ENCODE data around the gene STIP1. TPM values are rescaled to one million over a fixed set of nuclear protein-coding genes. Genes with fewer than 3 reads are reported as not detected.
"Not testable (repeated sequence)": the region's sequence is repeated elsewhere in the genome, so short reads cannot be mapped to it uniquely, and the experiment has no call there.

The STIP1 gene
- total RNA-seq, 1 donor from 2014 or later, result 47.2 TPM

GRCh38 chr11:64157631-64158394 lies 28.2 kb upstream of the STIP1 start:
- no peak for DNase-seq (ENCODE audit: low spot score)

DNA sequence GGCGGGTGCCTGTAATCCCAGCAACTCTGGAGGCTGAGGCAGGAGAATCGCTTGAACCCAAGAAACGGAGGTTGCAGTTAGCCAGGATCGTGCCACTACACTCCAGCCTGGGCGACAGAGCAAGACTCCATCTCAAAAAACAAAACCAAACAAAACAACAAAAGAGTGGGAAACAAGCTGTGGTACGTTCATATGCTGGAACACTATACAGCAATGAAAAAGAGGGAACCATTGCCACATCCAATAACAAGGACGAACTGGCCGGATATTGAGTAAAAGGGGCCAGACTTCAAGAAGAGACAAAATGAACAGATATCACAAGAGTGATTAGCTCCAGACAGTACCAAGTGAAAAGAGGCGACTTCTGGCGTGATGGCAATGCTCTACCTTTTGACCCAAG lies 24.9 kb upstream of the STIP1 start:
- DNase-seq (ENCODE audit: low spot score), result no peak

DNA sequence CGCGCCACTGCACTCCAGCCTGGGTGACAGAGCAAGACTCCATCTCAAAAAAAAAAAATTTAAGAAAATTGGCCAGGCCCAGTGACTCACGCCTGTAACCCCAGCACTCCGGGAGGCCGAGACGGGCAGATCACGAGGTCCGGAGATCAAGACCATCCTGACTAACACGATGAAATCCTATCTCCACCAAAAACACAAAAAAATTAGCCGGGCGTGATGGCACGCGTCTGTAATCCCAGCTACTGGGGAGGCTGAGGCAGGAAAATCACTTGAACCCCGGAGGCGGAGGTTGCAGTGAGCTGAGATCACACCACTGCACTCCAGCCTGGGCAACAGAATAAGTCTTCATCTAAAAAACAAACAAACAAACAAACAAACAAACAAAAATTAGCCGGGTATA lies 23.2 kb upstream of the STIP1 start:
- not testable (repeated sequence) for DNase-seq (ENCODE audit: low spot score)

GRCh38 chr11:64163951-64164350 lies 22.0 kb upstream of the STIP1 start:
- DNase-seq (ENCODE audit: low spot score), result no peak

GRCh38 chr11:64164392-64165312 lies 21.3 kb upstream of the STIP1 start:
- DNase-seq (ENCODE audit: low spot score), result no peak

- no peak for DNase-seq (ENCODE audit: low spot score)
Observed at GRCh38 chr11:64165481-64165841, 20.5 kb upstream of the STIP1 start.

- peak; percentile 65 for DNase-seq (ENCODE audit: low spot score)
Observed at GRCh38 chr11:64165842-64166635, 19.9 kb upstream of the STIP1 start, which contains the start of gene MACROD1. TSS of gene MACROD1 (minus strand) at chr11:64166113. CDS start at chr11:64165994, 119 bp downstream.

- DNase-seq (ENCODE audit: low spot score), result no peak
Observed at GRCh38 chr11:64170419-64170818, 15.6 kb upstream of the STIP1 start.

GRCh38 chr11:64173616-64174355 lies 12.2 kb upstream of the STIP1 start:
- DNase-seq (ENCODE audit: low spot score), result no peak

- DNase-seq (ENCODE audit: low spot score), result no peak
Observed at GRCh38 chr11:64176751-64177150, 9.2 kb upstream of the STIP1 start.

DNA sequence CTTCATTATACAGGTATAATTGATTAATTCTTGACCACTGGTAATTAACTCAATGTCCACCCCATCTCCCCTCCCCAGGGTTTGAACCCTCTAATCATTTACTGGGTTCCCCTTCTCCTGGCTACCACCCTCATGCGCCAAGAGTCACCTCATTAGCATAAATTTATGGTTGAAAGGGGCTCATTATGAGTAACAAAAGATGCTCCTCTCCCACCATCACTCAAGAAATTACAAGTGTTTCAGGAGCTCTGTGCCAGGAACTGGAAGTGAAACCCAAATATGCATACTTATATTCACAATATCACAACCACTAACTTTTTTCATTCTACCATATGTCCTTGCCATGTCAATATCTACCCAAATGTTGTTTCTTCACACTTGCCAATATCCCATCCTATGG lies 7.8 kb upstream of the STIP1 start:
- DNase-seq (ENCODE audit: low spot score), result no peak

GRCh38 chr11:64178951-64179639 lies 6.9 kb upstream of the STIP1 start:
- no peak for DNase-seq (ENCODE audit: low spot score)

DNA sequence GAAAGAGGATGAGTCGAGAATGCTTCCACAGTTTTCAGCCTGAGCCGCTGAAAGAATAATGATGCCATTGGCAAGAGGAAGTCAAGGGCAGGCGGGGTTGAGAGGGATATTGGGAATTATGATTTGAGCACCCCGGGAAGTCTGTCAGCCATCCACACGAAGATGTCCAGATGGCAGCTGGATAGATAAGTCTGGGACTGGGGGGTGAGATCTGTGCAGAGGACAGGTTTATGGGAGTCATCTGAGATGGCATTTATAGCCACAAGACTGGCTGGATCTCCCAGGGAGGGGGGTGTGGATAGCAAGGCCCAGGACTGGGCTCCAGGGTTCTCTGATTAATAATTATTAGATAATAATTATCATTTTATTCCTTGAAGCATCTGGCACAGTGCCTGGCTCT lies 5.1 kb upstream of the STIP1 start:
- DNase-seq (ENCODE audit: low spot score), result peak; percentile 64

- peak; percentile 97 for DNase-seq (ENCODE audit: low spot score)
Observed at GRCh38 chr11:64181506-64182411, 4.2 kb upstream of the STIP1 start.

DNA sequence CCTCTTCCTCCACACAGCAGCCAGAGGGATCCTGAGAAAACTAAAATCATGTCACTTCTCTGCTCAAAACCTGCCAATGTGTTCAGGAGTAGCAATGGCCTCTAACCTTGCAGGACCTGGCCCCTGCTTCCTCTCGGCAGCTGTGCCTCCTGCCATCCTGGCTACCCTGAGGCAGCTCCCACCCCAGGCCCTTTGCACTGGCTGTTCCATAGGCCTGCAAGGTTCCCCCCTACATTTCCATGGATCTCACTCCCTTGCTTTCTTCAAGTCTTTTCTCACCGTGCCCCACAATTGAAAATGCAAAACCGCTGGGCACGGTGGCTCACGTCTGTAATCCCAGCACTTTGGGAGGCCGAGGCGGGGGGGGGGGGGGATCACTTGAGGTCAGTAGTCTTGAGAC lies 2.1 kb upstream of the STIP1 start:
- no peak for DNase-seq (ENCODE audit: low spot score)

GRCh38 chr11:64185175-64185692 lies 737 bp upstream of the STIP1 start:
- DNase-seq (ENCODE audit: low spot score), result peak; percentile 82

DNA sequence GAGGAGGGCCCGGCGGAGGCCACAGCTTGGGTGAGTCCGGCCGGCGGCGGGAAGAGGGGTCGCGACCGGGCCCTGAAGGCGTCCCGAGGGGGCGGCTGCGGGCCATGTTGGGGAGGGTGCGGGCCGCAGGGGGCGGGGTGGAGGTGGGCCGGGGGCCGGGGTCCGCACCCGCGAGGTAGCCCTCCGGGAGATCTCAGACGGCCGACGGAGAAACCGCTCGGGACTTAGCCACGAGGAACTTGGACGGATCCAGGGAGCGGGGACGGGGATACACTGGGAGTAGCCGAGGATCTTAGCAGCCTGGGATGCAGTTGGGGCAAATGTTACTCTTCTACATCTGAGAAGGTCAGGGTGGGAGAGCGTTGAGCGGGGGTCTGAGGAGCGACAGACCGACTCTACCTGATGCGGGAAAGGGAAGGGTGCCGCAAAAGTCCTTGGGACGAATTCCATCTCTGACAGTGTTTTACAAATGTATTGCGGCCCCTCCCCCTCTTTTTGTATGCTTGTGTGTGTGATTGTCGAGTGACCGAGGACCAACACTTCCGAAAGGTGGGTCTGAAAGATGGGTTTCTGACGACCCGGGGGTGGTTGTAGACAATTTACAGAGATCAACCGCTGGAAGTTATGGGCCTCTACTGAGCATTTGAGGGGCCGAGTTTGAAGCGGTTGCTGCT lies 658 bp downstream of the STIP1 start:
- DNase-seq (ENCODE audit: low spot score), result peak; percentile 43

DNA sequence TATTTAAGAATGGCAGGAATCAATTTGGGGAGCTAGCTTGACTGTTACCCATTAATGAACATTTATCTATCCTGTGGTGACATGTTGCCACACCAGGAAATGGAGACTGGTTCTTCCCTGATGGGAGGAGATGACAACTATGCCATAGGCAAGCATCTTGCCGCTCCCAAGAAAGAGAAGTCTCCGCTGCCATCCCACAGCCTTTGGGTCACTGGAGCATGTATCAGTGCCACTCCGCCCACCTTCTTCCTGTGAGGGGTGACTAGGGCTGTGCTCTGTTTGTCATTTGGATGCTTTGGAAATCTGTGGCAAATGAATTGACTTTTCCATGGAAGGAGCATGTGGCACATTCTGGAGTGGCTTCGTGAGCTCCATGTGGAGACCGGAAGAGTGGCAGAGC lies 6.5 kb downstream of the STIP1 start:
- DNase-seq (ENCODE audit: low spot score), result no peak

DNA sequence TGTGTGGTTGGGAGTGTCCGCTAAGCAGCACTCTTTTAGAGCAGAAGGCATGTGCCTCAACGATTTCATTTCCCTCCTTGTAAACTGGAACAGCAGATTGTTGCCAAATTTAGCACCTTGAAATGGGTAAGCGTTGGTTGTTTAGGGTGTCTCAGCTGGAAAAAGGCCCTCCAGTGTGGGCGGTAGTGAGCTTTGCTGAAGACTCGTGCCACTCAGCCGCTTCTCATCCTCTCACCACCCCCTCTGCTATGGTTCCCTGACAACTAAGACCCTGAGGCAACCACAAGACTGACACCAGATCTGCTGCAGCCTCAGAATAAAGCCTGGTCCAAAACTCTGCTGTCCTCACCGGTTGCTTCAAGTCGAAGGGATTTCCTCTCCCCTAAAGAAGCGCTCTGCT lies 10.7 kb downstream of the STIP1 start:
- DNase-seq (ENCODE audit: low spot score), result no peak
